HG03378 (cell line): ENCODE measurements around the gene NCF4.

Experiments used
- ATAC-seq: cut with Tn5 transposase; IDR thresholded peaks from one replicate; pipeline ENCODE4 v1.9.1; 2021; ENCODE audit warnings: mild to moderate bottlenecking, moderate library complexity; ENCODE audit not compliant: unreplicated experiment

NCF4 gene

GRCh38 chr22:36863979-36864378 is 3.2 kb downstream of the NCF4 start:
- ATAC-seq, result no peak

- no peak for ATAC-seq
Measured at GRCh38 chr22:36864454-36865215, 3.8 kb downstream of the NCF4 start.

GRCh38 chr22:36865346-36865745 is 4.5 kb downstream of the NCF4 start:
- no peak for ATAC-seq

- ATAC-seq, result no peak
Measured at GRCh38 chr22:36867695-36868094, 6.9 kb downstream of the NCF4 start.

- ATAC-seq, result no peak
Measured at GRCh38 chr22:36868546-36869181, 7.9 kb downstream of the NCF4 start.

- no peak for ATAC-seq
Measured at GRCh38 chr22:36870250-36870649, 9.4 kb downstream of the NCF4 start.

GRCh38 chr22:36871669-36872081 is 10.9 kb downstream of the NCF4 start:
- no peak for ATAC-seq

GRCh38 chr22:36872084-36872483 is 11.3 kb downstream of the NCF4 start:
- no peak for ATAC-seq

GRCh38 chr22:36872866-36873498 is 12.2 kb downstream of the NCF4 start:
- ATAC-seq, result no peak

GRCh38 chr22:36873614-36874308 is 13.0 kb downstream of the NCF4 start:
- peak; percentile 81 for ATAC-seq

GRCh38 chr22:36874309-36874696 is 13.5 kb downstream of the NCF4 start:
- no peak for ATAC-seq

- ATAC-seq, result no peak
Measured at GRCh38 chr22:36874736-36875135, 13.9 kb downstream of the NCF4 start.

- no peak for ATAC-seq
Measured at GRCh38 chr22:36875741-36876140, 14.9 kb downstream of the NCF4 start.

- ATAC-seq, result no peak
Measured at GRCh38 chr22:36879775-36880174, 19.0 kb downstream of the NCF4 start.

GRCh38 chr22:36881504-36882245 is 20.9 kb downstream of the NCF4 start:
- ATAC-seq, result no peak

GRCh38 chr22:36884349-36885158 is 23.7 kb downstream of the NCF4 start:
- no peak for ATAC-seq

GRCh38 chr22:36885474-36885873 is 24.7 kb downstream of the NCF4 start:
- ATAC-seq, result no peak

GRCh38 chr22:36886016-36886415 is 25.2 kb downstream of the NCF4 start:
- ATAC-seq, result no peak

GRCh38 chr22:36887162-36887561 is 26.4 kb downstream of the NCF4 start:
- ATAC-seq, result no peak

GRCh38 chr22:36891646-36892045 is 30.8 kb downstream of the NCF4 start:
- no peak for ATAC-seq
